AML-193 (cell line): ENCODE measurements around the gene TEX19.
"Not testable (repeated sequence)": the region's sequence is repeated elsewhere in the genome, so short reads cannot be mapped to it uniquely, and the experiment has no call there.

Source experiments
- DNase-seq, 2 experiments: peaks; one replicate each; lab custom pipeline; 2025; lab: John Stamatoyannopoulos, UW

TEX19 gene

DNA sequence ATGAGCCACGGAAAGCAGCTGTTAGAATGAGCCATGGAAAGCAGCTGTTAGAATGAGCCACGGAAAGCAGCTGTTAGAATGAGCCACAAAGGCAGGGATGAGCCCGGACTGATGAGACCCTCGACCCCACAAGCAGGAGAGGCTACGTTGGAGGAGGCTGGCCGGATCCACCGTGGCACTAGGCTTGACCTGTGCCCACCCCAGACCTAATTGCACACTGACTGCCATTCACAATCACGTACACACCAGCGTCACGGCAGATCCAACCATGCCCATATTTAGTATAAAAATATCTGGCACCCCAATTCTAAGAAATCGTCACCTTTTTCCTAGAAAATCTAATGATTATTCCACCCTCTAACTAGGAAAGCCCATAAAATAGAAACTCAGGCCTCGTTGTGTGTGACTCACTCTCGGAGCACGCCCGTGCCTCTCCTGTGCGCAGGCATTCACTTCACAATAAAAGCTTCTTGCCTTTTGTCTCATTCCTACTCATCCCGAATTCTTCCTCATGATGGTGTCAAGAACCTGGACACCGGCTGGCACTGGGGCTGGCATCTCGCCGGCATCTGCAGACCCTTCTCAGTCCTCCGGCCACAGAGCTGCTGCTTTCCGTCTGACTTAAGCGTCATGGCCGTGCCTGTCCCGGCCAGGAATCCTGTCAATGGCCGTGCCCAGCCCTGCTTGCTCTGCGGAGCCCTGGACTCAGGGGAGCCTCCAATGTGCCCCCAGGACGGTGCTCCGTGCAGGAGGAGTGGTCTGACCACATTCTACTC lies 20.0 kb upstream of the TEX19 start:
- DNase-seq: no peak

GRCh38 chr17:82339634-82340580 lies 19.1 kb upstream of the TEX19 start:
- DNase-seq: no peak

- no peak for DNase-seq
These were observed 16.5 kb upstream of the TEX19 start for GRCh38 chr17:82342361-82343079.

DNA sequence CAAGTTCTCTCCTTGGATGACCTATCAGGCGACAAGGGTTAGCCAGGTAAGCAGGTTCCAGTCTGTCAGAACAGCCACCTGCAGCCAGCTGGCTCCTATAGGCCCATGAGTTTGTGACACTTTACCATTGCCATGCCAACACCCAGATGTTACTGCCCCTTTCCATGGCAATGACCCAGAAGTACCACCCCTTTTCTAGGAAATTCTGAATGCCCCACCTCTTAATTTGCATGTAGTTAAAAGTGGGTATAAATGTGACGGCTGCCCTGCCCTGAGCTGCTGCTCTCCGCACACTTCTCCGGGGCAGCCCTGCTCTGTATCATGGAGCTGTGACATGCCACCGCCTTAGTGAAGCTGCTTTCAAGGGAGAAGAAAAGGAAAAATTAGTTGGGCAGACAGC lies 15.5 kb upstream of the TEX19 start:
- no peak for DNase-seq

GRCh38 chr17:82344175-82344907 lies 14.7 kb upstream of the TEX19 start:
- DNase-seq: no peak

GRCh38 chr17:82345151-82345976 lies 13.7 kb upstream of the TEX19 start:
- no peak for DNase-seq

- no peak for DNase-seq
These were observed 12.4 kb upstream of the TEX19 start for GRCh38 chr17:82346342-82347300.

- DNase-seq: not testable (repeated sequence)
These were observed 11.1 kb upstream of the TEX19 start for GRCh38 chr17:82347994-82348393.

DNA sequence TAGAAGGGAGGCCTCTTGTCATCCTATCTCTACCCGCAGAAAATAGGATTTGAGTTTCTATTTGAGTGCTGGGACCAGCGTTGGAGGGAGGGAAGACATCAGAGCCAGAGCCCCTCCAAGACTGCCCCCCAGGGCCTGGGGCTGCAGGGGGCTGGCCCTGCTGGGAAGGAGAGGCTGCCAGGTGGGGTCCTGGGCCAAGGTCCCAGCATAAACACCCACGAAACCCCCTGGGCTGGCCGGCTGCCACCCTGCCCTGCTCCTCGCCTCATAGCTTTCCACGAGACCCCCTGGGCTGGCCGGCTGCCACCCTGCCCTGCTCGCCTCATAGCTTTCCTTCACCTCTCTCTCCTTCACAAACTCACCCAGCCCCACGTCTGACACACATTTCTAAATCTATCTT lies 10.6 kb upstream of the TEX19 start:
- no peak for DNase-seq

GRCh38 chr17:82348866-82349265 lies 10.2 kb upstream of the TEX19 start:
- DNase-seq: no peak

GRCh38 chr17:82349287-82349701 lies 9.8 kb upstream of the TEX19 start:
- no peak for DNase-seq

DNA sequence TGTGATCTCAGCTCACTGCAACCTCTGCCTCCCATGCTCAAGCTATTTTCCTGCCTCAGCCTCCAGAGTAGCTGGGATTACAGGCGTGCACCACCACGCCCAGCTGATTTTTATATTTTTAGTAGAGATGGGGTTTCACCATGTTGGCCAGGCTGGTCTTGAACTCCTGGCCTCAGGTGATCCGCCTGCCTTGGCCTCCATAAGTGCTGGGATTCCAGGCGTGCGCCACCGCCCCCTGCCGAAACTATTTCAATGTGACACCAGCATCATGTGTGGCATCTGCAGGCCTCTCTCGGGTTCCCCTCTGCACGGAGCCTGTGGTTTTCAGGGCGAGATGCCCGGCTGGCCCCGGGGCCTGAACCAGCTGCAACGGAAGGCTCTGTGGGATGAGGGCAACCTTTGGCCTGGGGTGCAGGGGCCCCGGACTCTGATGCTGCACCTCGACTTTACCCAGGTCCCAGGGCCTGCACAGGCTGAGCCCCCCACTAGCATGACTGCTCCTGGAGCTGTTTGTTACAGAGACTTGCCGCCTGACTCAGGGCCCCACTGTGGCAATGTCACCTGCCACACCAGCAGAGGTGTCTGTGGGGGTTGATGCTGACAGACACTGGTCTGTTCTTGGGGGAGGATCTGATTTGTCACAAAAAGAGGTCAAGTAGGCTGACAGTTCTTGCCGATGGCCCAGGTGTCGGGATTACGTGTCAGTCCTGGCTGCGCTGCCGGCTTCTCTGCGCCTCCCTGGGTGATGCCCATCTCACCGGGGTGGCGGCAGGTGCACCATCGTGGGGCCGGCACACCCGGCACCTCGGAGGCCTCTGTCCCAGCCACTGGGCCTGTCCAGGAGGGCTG lies 8.6 kb upstream of the TEX19 start:
- DNase-seq: peak; percentile 63 to 74

GRCh38 chr17:82351254-82351712 lies 7.8 kb upstream of the TEX19 start:
- no peak for DNase-seq

GRCh38 chr17:82351713-82352488 lies 7.1 kb upstream of the TEX19 start:
- DNase-seq: peak; percentile 87 to 90

DNA sequence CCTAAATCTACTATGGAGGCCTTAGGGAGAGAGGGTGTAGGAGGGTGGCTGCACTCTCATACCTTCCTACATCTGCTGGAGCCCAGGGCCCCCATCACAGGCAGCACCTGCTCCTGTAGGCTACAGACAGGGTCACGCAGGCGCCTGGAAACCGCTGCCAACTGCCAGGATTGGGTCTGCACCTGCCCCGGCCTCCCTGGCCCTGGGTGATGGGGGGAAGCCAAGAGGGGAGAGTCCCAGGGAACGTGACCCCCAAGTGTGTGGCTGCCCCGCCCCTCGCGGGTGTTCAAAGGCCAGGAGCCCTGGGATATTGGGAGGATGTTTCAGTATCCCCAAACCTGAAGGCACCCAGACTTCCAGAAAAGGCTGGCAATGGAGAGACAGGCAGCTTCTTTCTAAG lies 5.6 kb upstream of the TEX19 start:
- no peak for DNase-seq

- DNase-seq: no peak
These were observed 4.2 kb upstream of the TEX19 start for GRCh38 chr17:82354804-82355308.

DNA sequence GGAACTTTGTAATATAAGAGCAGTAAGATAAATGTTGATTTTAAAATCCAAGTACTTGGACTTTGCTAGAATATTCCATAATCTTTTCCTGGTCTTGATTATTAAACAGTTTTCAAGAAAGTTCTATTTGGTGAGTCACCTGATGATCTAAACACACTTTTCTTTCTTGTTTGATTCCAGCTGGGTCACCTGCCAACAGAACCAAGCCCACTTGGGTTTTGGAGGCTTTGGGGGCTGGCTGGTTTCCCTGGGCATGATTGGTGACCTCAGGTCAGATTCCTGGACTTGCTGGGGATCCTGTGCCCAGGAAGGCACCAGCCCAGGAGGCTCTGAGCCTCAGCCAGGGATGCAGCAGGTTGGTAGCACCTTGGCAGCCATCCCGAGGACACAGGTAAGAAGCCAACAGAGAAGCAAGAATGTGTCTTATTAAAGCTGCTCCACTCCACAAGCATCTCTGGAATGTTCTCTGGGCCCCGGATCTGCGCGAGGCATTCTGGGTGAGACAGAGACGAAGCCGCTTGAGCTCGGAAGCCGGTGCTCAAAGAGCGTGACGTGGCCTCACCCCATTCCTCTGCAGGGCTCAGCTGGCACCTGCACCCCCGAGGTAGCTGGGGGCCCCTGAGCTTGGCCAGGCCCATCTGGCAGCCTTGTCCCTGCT lies 3.1 kb upstream of the TEX19 start:
- DNase-seq: no peak
